ENCODE data around the gene GTF2H4.

- TF ChIP-seq POLR2A (IDR thresholded peaks at IDR 0.05) (no peak), POLR2AphosphoS5 (IDR thresholded peaks at IDR 0.05) (no peak)
- TF ChIP-seq, protein P1, sequence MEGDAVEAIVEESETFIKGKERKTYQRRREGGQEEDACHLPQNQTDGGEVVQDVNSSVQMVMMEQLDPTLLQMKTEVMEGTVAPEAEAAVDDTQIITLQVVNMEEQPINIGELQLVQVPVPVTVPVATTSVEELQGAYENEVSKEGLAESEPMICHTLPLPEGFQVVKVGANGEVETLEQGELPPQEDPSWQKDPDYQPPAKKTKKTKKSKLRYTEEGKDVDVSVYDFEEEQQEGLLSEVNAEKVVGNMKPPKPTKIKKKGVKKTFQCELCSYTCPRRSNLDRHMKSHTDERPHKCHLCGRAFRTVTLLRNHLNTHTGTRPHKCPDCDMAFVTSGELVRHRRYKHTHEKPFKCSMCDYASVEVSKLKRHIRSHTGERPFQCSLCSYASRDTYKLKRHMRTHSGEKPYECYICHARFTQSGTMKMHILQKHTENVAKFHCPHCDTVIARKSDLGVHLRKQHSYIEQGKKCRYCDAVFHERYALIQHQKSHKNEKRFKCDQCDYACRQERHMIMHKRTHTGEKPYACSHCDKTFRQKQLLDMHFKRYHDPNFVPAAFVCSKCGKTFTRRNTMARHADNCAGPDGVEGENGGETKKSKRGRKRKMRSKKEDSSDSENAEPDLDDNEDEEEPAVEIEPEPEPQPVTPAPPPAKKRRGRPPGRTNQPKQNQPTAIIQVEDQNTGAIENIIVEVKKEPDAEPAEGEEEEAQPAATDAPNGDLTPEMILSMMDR (IDR thresholded peaks at IDR 0.05): no peak
Observed at GRCh38 chr6:30930506-30930905, 22.5 kb downstream of the GTF2H4 start.

Data from gastroesophageal sphincter (tissue), 3 donors.